Bronchial epithelial cell (primary cell): ENCODE data around the gene TAMALIN. TPM values are rescaled to one million over a fixed set of nuclear protein-coding genes. Genes with fewer than 3 reads are reported as not detected.

Experiments used
- DNase-seq: peaks from one replicate; pipeline ENCODE4 v3.0.0-alpha.2; 2010; ENCODE audit warnings: low read depth
- FAIRE-seq: peaks from 2 replicates; lab custom pipeline; 2011; peaks lifted over from hg19 to GRCh38; lab: Jason Lieb, UNC
- H3K27me3 ChIP-seq: 2 replicates; pipeline ENCODE4 v1.5.1; 2011; ENCODE audit warnings: low read length; ENCODE audit not compliant: control insufficient read depth, insufficient read depth
- H3K36me3 ChIP-seq: 2 replicates; pipeline ENCODE4 v1.5.1; 2011; ENCODE audit warnings: low read length; ENCODE audit not compliant: control insufficient read depth, insufficient read depth
- H3K4me3 ChIP-seq: 2 replicates; pipeline ENCODE4 v1.5.1; 2011; ENCODE audit warnings: mild to moderate bottlenecking, low read depth, low read length, control low read depth
- CTCF ChIP-seq: IDR thresholded peaks from 2 replicates; pipeline ENCODE4 v1.5.1; 2011; ENCODE audit warnings: mild to moderate bottlenecking, moderate library complexity, low read length, control low read depth, inconsistent platforms; ENCODE audit not compliant: insufficient read depth, severe bottlenecking
- total RNA-seq: library from RNA; depleted of rRNA; stranded (reverse); fragments of >200 nt; gene quantifications from 2 replicates; pipeline ENCODE4 v1.2.1, GENCODE V29; 2014

TAMALIN gene
- total RNA-seq, 1 donor from 2014 or later: not detected

- FAIRE-seq: no peak
- DNase-seq: peak; percentile 91
- Histone ChIP-seq H3K36me3 (no peaks in the 10 kb centered on the region), H3K27me3 (peaks cover 2% of the 10 kb centered on the region), H3K4me3 (peak overlapping the region; percentile 41)
- TF ChIP-seq CTCF: no peak
Observed at GRCh38 chr12:52032804-52033445, 26.2 kb downstream of the TAMALIN start.

DNA sequence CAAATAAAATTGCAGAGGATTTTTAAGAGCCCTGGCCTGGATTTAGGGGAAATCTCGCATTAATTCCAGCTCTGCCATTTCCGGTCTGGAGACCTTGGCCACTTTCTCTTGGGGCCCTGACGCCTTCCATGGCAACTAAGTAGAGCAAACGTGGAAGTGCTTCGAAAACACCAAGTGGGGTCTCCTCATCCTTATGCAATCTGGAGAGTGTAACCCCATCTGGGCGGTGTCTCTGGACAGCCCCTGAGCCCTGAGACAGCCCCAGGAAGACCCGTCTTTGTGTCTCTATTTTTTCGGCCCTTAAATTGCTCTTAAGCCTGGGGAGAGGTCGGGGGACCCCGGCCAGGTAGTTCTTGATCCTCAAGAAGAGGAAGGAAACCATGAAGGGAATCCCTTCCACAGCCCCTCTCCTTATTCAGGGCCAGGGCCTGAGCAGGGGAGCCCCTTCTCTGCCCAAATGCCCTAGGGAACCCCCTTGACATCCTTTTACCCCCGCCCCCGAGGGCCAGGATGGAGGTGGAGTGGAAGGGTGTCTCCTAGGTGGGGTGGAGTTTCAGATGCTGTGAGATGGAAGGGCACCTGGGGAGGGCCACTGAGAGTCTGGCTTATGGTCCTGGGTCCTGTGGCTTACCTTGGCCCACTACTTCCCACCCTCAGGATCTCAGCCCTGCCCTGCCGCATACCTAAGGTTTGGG is 26.8 kb downstream of the TAMALIN start:
- H3K4me3 ChIP-seq: peak overlapping the region; percentile 41
- TF ChIP-seq CTCF: no peak
- H3K36me3 ChIP-seq: no peaks in the 10 kb centered on the region
- FAIRE-seq: no peak
- DNase-seq: no peak
- peaks cover 2% of the 10 kb centered on the region for H3K27me3 ChIP-seq

GRCh38 chr12:52035190-52035589 is 28.4 kb downstream of the TAMALIN start:
- no peak for TF ChIP-seq CTCF
- no peak overlapping the region for H3K4me3 ChIP-seq
- no peak for DNase-seq
- H3K27me3 ChIP-seq: no peaks in the 10 kb centered on the region
- H3K36me3 ChIP-seq: no peaks in the 10 kb centered on the region
- no peak for FAIRE-seq

- no peak for TF ChIP-seq CTCF
- DNase-seq (no peak), FAIRE-seq (no peak)
- Histone ChIP-seq H3K36me3 (no peaks in the 10 kb centered on the region), H3K27me3 (no peaks in the 10 kb centered on the region), H3K4me3 (no peak overlapping the region)
Observed at GRCh38 chr12:52035926-52036325, 29.2 kb downstream of the TAMALIN start.

GRCh38 chr12:52036587-52037171 is 29.9 kb downstream of the TAMALIN start:
- Histone ChIP-seq H3K4me3 (peak overlapping the region; percentile 30), H3K27me3 (no peaks in the 10 kb centered on the region), H3K36me3 (no peaks in the 10 kb centered on the region)
- no peak for TF ChIP-seq CTCF
- DNase-seq (peak; percentile 55), FAIRE-seq (no peak)
